Peyer's patch (tissue), 4 donors: ENCODE data around the gene SETD6. TPM values are rescaled to one million over a fixed set of nuclear protein-coding genes. Genes with fewer than 3 reads are reported as not detected.

ENCODE experiments used
- DNase-seq, 3 donors: peaks; one replicate each; pipeline ENCODE4 v3.0.0-alpha.2; 2017 to 2019
- H3K27ac ChIP-seq, 4 donors: fragments of 200-600 bp; sonication (generic); one replicate each; pipeline ENCODE4 v1.5.1; 2016 to 2019
- H3K27me3 ChIP-seq, 2 donors: fragments of 200-600 bp; sonication (generic); one replicate each; pipeline ENCODE4 v1.5.1; 2019
- H3K36me3 ChIP-seq, 3 donors: fragments of 200-600 bp; sonication (generic); one replicate each; pipeline ENCODE4 v1.5.1; 2016 to 2019
- H3K4me1 ChIP-seq, 4 donors: fragments of 200-600 bp; sonication (generic); one replicate each; pipeline ENCODE4 v1.5.1; 2016 to 2019
- H3K4me3 ChIP-seq, 4 donors: fragments of 200-600 bp; sonication (generic); 1 replicate in 3 of 4; 2 replicates in 1 of 4; pipeline ENCODE4 v1.5.1; 2016 to 2019; ENCODE audit warnings: mild to moderate bottlenecking in 1 of 4
- H3K9me3 ChIP-seq, 4 donors: fragments of 200-600 bp; sonication (generic); one replicate each; pipeline ENCODE4 v1.5.1; 2016 to 2019; ENCODE audit warnings: mild to moderate bottlenecking in 1 of 4
- POLR2A ChIP-seq, 2 donors: fragments of 450-650 bp; IDR thresholded peaks; one replicate each; pipeline ENCODE4 v1.5.1; 2017; ENCODE audit warnings: antibody characterized with exemption in 2 of 2, mild to moderate bottlenecking in 2 of 2, moderate library complexity in 2 of 2
- total RNA-seq, 4 donors: library from RNA; depleted of rRNA; stranded (reverse); fragments of >200 nt; gene quantifications; one replicate each; pipeline ENCODE4 v1.1.0, GENCODE V29; 2016
- TF ChIP-seq, protein P1 (sequence below), 6 experiments: fragments of 450-650 bp in 4 of 6; fragments of 200-600 bp in 2 of 6; sonication (generic) in 1 of 6; IDR thresholded peaks; one replicate each; pipeline ENCODE4 v1.5.1; 2017 to 2019; ENCODE audit warnings: antibody characterized with exemption in 6 of 6, mild to moderate bottlenecking in 3 of 6, moderate library complexity in 1 of 6

The SETD6 gene
- total RNA-seq, 4 donors from 2014 or later: 27.3 to 60.5 (median 34.4) TPM

DNA sequence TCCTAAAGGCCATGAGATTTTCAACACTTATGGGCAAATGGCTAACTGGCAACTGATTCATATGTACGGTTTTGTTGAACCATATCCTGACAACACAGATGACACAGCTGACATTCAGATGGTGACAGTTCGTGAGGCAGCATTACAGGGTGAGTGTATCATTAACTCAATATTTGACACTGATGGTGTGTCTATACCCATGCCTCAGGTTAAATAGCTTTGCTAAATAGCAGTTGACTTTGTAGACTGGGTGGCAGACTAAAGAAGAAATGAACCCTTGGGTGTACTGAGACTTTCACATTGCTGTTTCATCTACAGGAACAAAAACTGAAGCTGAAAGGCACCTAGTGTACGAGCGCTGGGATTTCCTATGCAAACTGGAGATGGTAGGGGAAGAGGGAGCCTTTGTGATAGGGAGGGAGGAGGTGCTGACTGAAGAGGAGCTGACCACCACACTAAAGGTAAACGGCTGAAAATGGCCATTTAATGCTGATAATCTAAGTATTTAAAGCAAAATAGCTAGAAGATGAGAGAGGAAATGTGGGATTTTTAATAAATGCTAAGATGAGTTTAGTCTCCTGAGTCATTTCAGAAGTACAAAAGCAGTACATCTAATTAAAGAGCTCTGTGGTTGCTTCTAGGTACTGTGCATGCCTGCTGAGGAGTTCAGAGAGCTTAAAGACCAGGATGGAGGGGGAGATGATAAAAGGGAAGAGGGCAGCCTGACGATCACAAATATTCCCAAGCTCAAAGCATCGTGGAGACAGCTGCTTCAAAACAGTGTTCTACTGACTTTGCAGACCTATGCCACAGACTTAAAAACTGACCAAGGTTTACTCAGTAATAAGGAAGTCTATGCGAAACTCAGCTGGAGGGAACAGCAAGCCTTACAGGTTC, 3.0 kb downstream of the SETD6 start:
- Histone ChIP-seq H3K27ac (no peak overlapping the region), H3K27me3 (no peaks in the 10 kb centered on the region), H3K4me1 (peaks cover 0 to 25% (median 2%) of the 10 kb centered on the region in 4 donors), H3K4me3 (no peak overlapping the region), H3K9me3 (no peaks in the 10 kb centered on the region), H3K36me3 (peaks cover 0 to 67% (median 0%) of the 10 kb centered on the region in 3 donors)
- TF ChIP-seq, protein P1, sequence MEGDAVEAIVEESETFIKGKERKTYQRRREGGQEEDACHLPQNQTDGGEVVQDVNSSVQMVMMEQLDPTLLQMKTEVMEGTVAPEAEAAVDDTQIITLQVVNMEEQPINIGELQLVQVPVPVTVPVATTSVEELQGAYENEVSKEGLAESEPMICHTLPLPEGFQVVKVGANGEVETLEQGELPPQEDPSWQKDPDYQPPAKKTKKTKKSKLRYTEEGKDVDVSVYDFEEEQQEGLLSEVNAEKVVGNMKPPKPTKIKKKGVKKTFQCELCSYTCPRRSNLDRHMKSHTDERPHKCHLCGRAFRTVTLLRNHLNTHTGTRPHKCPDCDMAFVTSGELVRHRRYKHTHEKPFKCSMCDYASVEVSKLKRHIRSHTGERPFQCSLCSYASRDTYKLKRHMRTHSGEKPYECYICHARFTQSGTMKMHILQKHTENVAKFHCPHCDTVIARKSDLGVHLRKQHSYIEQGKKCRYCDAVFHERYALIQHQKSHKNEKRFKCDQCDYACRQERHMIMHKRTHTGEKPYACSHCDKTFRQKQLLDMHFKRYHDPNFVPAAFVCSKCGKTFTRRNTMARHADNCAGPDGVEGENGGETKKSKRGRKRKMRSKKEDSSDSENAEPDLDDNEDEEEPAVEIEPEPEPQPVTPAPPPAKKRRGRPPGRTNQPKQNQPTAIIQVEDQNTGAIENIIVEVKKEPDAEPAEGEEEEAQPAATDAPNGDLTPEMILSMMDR (IDR thresholded peaks at IDR 0.05): no peak
- no peak for TF ChIP-seq POLR2A (IDR thresholded peaks at IDR 0.05)
- no peak for DNase-seq

DNA sequence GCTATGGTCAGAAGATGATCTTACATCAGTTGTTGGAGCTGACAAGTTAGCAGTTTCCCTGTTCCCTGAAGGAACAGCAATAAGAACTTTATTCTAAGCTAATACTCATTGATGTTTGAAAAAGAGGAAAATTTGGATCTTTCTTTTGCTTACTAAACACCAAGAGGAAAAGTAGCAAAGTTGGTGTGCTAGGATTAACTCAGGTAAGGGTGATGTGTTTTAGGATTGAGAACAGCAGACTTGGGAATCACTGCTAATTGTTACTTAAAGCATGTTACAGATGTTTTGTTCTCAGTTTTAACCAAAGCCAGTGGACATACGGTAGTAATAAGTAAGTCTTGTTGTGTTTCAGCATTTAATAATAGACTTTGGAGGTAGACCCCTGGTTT, 3.7 kb downstream of the SETD6 start:
- Histone ChIP-seq H3K4me1 (peaks cover 0 to 23% (median 2%) of the 10 kb centered on the region in 4 donors), H3K27me3 (no peaks in the 10 kb centered on the region), H3K4me3 (no peak overlapping the region), H3K36me3 (peaks cover 0 to 74% (median 0%) of the 10 kb centered on the region in 3 donors), H3K27ac (no peak overlapping the region), H3K9me3 (no peaks in the 10 kb centered on the region)
- TF ChIP-seq, protein P1 (IDR thresholded peaks at IDR 0.05): no peak
- TF ChIP-seq POLR2A (IDR thresholded peaks at IDR 0.05): no peak
- no peak for DNase-seq

DNA sequence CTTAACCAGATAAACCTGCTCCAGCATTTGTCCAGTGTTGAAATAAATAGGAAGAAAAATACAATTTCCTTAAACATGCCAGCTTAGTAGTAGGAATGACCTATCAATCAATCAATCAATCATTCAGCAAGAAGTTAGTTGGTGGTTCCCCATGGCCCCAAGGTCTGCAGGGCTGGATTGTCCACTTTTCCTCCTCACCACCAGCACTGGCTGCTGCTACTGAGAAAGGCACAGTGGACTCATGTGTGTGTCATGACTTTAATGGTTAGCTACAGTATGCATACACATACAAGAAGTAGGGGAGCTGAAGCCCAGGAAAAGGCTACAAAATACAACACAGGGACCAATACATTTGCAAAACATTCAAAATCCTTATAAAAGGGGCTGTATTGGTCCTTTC, 4.4 kb downstream of the SETD6 start:
- Histone ChIP-seq H3K36me3 (peaks cover 0 to 81% (median 0%) of the 10 kb centered on the region in 3 donors), H3K4me1 (peaks cover 0 to 16% (median 2%) of the 10 kb centered on the region in 4 donors), H3K4me3 (no peak overlapping the region), H3K27me3 (no peaks in the 10 kb centered on the region), H3K27ac (no peak overlapping the region), H3K9me3 (no peaks in the 10 kb centered on the region)
- TF ChIP-seq POLR2A (IDR thresholded peaks at IDR 0.05): no peak
- TF ChIP-seq, protein P1 (IDR thresholded peaks at IDR 0.05): no peak
- DNase-seq: no peak

- Histone ChIP-seq H3K36me3 (peaks cover 0 to 97% (median 0%) of the 10 kb centered on the region in 3 donors), H3K9me3 (no peaks in the 10 kb centered on the region), H3K27me3 (no peaks in the 10 kb centered on the region), H3K27ac (no peak overlapping the region), H3K4me3 (no peak overlapping the region), H3K4me1 (no peaks in the 10 kb centered on the region)
- DNase-seq: no peak
- TF ChIP-seq, protein P1 (IDR thresholded peaks at IDR 0.05): no peak
- no peak for TF ChIP-seq POLR2A (IDR thresholded peaks at IDR 0.05)
These were observed 14.9 kb downstream of the SETD6 start for GRCh38 chr16:58530179-58530578.

DNA sequence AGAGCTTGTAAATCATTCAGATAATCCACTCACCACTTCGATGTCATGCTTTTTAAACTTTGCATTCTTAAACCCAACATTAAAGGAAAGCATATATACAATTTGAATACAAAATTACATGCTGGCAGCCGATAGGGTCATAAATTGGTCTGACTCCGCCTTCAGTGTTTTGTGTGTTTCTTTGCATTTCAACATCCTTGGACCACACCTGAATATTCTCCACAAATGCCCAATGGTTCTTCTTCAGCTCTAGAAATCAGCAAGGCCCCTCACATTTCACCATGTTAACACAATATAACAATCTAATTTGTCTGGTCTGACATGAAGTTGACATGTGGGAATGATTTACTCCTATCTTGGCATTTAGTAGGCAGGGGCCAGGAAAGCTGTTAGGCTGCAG, 17.1 kb downstream of the SETD6 start:
- Histone ChIP-seq H3K4me1 (no peaks in the 10 kb centered on the region), H3K27ac (no peak overlapping the region), H3K27me3 (no peaks in the 10 kb centered on the region), H3K36me3 (peaks cover 0 to 98% (median 0%) of the 10 kb centered on the region in 3 donors), H3K4me3 (no peak overlapping the region), H3K9me3 (no peaks in the 10 kb centered on the region)
- TF ChIP-seq, protein P1 (IDR thresholded peaks at IDR 0.05): no peak
- TF ChIP-seq POLR2A (IDR thresholded peaks at IDR 0.05): no peak
- DNase-seq: no peak
